GM19328 (cell line): ENCODE data around the gene TMEM272.

Experiments
- ATAC-seq: cut with Tn5 transposase; IDR thresholded peaks from one replicate; pipeline ENCODE4 v1.9.1; 2021; ENCODE audit warnings: mild to moderate bottlenecking, moderate library complexity; ENCODE audit not compliant: unreplicated experiment

TMEM272 gene

GRCh38 chr13:51806566-51806965, 38.4 kb downstream of the TMEM272 start:
- no peak for ATAC-seq

GRCh38 chr13:51805925-51806324, 39.1 kb downstream of the TMEM272 start:
- ATAC-seq: no peak

- ATAC-seq: no peak
These were observed 39.7 kb downstream of the TMEM272 start for GRCh38 chr13:51805313-51805712.

GRCh38 chr13:51804295-51805172, 40.4 kb downstream of the TMEM272 start:
- ATAC-seq: no peak

- ATAC-seq: peak; percentile 93
These were observed 41.3 kb downstream of the TMEM272 start, which contains the start of gene DHRS12 for GRCh38 chr13:51803422-51804294. Gene DHRS12 (minus strand): TSS chr13:51804163. CDS start chr13:51799659, 4,504 bp downstream.

- ATAC-seq: no peak
These were observed 42.2 kb downstream of the TMEM272 start for GRCh38 chr13:51802631-51803418.

GRCh38 chr13:51801631-51802099, 43.3 kb downstream of the TMEM272 start:
- no peak for ATAC-seq

GRCh38 chr13:51800486-51800885, 44.5 kb downstream of the TMEM272 start:
- ATAC-seq: no peak

GRCh38 chr13:51799261-51799660, 45.7 kb downstream of the TMEM272 start:
- no peak for ATAC-seq

GRCh38 chr13:51797664-51798488, 47.1 kb downstream of the TMEM272 start:
- ATAC-seq: peak; percentile 40

GRCh38 chr13:51796546-51796945, 48.4 kb downstream of the TMEM272 start:
- no peak for ATAC-seq

- ATAC-seq: no peak
These were observed 49.6 kb downstream of the TMEM272 start for GRCh38 chr13:51795419-51795818.

- ATAC-seq: no peak
These were observed 50.0 kb downstream of the TMEM272 start for GRCh38 chr13:51794964-51795363.

- ATAC-seq: peak; percentile 51
These were observed 51.3 kb downstream of the TMEM272 start for GRCh38 chr13:51793570-51794271.

GRCh38 chr13:51786425-51787265, 58.3 kb downstream of the TMEM272 start:
- ATAC-seq: no peak

GRCh38 chr13:51785712-51786424, 59.1 kb downstream of the TMEM272 start:
- ATAC-seq: no peak

- ATAC-seq: no peak
These were observed 60.9 kb downstream of the TMEM272 start for GRCh38 chr13:51784097-51784496.
